Stimulated activated CD4-positive, alpha-beta T cell treated with anti-CD3 and anti-CD28 coated beads, Interleukin-15, amount 100 ng/mL, for 1 hour (primary cell): ENCODE results near the gene MYRIP.
"Not testable (repeated sequence)": the region's sequence is repeated elsewhere in the genome, so short reads cannot be mapped to it uniquely, and the experiment has no call there.

Experiments used
- DNase-seq, 2 donors: peaks; one replicate each; pipeline ENCODE4 v3.0.0-alpha.2; 2020; ENCODE audit warnings: low read depth in 1 of 2, low spot score in 1 of 2

MYRIP gene

DNA sequence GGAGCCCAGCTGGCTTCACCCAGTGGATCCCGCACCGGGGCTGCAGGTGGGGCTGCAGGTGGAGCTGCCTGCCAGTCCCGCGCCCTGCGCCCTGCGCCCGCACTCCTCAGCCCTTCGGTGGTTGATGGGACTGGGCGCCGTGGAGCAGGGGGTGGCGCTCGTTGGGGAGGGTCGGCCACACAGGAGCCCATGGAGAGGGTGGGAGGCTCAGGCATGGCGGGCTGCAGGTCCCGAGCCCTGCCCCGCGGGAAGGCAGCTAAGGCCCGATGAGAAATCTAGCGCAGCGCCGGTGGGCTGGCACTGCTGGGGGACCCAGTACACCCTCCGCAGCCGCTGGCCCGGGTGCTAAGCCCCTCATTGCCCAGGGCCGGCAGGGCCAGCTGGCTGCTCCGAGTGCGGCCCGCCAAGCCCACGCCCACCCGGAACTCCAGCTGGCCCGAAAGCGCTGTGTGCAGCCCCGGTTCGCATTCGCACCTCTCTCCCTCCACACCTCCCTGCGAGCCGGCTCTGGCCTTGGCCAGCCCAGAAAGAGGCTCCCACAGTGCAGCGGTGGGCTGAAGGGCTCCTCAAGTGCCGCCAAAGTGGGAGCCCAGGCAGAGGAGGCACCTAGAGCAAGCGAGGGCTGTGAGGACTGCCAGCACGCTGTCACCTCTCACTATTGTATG lies 268.6 kb downstream of the MYRIP start:
- DNase-seq = not testable (repeated sequence)

DNA sequence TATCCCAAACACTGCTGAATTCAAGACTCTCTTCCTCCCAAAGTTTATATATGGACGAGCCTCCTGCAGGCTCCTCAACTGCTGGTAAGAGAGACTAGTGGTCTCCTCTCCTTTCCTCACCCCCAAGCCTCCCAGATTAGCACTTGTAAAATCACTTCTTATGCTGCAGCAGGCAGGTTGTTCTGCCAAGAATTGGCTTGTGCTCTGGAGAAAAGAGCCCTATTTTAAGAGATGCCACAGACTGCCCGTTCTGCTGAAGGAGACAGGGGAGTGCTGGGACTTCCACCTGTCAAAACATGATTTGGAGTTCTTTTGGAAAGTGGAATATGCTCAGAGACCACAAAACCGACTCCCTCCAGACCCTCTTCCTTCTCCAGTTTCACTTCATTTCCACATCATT lies 269.2 kb downstream of the MYRIP start:
- no peak for DNase-seq

DNA sequence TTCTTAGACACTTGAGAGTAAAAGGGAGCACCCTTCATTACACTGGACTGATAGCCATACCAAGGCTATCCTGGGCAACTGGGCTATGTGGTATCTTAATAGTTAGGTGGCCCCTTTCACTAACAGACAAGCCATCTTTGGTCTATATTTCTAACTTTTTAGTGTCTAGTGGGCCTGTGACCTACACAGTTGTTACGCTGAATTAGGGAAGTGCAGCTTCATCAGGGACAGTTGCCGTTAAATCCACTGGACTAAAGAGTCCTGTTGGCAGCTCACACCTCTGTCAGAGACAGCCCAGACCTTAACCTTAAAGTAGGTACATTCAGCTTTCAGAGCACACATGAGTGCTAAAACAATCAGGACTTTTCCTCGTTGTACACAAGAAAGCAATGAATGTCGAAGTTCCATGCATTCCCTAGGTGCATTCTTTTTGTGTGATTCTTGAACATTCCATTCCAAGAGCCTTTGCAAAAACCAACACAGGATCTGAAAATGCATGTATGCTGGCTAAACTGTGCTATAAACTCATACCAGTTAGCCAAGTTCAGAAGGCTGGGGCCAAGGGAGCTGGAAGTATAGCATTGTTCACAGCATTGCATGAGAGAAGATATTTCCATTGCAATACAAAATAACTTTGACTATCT lies 269.9 kb downstream of the MYRIP start:
- DNase-seq = no peak

DNA sequence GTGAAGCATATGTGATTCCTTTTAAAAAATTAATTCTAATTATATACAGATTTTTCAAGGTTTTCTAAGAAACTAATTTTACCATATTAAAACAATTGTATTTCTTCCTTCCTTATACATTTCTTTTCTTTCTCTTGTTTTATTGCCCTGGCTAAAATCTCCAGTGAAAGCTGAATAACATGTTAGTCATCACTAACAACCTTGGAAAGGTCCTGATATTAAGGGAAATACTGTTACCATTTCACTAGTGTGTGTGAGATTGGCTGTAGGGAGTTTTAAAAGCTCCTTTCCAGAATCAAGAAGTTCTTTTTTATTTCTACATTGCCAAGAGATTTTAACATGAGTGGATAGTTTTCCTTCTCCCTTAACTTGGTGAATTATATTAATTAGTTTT lies 270.4 kb downstream of the MYRIP start:
- no peak for DNase-seq

DNA sequence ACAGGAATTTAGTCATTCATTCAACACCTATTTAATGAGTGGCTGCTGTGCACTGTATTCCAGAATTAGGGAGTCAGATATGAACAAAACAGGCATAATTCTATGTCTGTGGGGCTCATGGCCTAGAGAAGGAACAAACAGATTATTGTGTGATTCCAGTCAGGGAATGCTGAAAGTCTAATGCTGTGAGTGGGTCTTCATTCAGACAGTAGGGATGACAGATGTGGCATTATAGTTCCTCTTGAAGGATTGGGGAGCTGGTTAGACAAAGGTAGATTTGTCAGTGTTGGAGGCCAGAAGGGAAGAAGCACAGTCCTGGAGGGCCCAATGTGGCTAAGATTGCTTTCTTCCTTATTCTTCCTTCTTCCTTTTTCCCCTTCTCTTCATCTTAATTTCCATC lies 273.7 kb downstream of the MYRIP start:
- DNase-seq = no peak

- not testable (repeated sequence) for DNase-seq
These were observed 275.0 kb downstream of the MYRIP start for GRCh38 chr3:40084424-40084823.

DNA sequence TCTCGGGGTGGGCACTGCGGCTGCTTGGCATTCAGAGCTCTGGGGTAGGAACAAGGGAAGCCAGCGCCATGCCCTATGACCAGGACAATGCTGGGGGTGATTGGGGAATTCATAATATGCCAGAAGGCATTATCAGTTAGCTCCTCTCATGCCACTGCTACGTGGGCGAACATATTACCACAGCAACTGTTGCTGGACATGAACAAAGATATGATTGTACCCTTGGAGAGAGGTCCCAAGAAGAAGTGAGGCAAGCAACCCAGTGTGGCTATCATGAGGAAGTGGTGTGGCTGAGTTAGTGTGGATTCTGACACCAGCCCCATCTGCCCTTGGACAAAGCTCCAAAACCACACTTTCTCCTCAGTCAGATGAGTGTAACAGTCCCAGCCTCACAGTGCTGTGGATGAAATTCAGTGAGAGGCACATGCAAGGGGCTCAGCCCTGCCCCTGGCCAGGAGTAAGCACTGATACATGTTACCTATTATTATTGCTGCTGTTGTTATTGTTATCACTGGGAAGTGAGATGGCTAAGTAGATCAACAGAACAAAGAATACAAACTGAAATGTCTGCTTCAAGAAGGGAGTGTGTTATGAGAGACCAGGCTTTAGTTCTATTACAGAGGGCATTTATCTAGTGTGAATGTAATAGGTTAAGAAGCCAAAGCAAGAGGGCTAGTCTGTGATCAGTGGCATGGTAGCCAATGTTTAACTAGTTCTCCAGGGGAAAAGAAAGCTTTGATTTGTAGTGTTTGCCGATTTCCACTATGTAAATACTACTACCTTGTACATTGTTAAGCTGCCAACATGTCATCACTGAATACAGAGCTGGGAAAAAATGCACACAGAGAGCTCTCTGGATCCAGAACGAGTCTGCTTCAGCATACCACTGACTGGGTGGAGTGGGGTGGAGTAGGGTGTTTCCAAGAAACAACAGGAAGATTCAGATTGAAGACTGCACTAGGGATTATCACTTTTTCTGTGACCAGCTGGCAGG lies 277.8 kb downstream of the MYRIP start:
- no peak for DNase-seq

- DNase-seq = no peak
These were observed 279.2 kb downstream of the MYRIP start for GRCh38 chr3:40088527-40089170.

DNA sequence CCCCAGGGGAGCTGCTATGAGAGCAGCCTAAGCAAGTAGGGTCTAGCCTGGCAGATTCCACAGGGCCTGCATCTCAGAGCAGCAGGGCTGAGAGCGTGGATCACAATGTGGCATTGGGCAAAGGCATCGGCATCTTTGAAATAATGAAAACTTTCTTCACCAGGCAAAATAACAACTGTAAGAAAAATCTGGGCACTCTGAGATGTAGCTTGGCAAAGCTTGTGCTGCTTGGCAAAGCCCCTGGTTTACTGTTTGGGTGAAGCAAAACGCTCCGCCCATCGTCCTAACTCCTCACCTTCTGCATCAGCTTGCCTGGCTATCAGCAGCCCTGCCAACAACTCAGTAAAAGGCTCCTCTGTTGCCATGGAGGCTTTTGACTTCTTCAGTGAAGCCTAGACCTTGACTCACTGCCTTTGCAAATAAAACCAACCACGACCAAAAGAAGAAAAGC lies 287.3 kb downstream of the MYRIP start:
- DNase-seq = no peak

- DNase-seq = no peak
These were observed 288.0 kb downstream of the MYRIP start for GRCh38 chr3:40097131-40098117.

- DNase-seq = no peak
These were observed 288.9 kb downstream of the MYRIP start for GRCh38 chr3:40098261-40098759.

GRCh38 chr3:40099871-40100270 lies 290.5 kb downstream of the MYRIP start:
- DNase-seq = no peak

DNA sequence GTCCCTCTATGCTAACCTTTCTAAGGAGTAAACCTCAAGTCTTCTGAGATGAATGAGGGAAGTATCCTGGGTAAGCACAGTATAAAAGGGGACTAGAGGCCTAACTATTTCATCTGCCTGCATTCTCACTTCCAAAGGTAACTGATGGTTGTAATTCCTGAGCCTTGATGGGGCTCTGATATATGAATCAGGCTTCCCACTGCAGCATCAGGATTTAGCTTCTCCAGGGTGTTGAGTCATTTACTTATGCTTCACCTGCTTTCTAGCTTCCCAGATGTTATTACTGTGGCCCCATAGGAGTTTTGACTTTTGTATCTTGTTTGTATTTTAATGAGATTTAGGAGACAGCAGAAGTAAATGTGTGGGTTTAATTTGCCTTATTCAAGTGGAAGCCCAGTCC lies 292.8 kb downstream of the MYRIP start:
- DNase-seq = no peak

DNA sequence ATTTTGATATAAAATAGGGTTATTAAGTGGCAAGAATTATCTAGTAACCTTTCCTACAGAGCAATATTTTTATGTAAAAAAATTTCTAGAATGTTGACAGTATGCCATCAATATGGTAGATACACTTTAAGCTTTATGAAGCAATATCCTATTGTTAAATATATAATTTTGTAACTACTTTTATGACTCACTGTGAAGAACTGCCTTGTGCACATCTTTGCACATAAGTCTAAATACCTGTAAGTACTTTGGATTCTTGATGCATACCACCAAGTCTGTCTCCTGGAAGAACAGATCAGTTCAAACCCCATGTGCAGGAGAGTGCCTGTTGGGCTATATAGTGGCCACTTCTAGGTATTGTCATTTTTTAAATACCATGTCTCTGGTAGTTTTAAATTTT lies 294.4 kb downstream of the MYRIP start:
- no peak for DNase-seq

DNA sequence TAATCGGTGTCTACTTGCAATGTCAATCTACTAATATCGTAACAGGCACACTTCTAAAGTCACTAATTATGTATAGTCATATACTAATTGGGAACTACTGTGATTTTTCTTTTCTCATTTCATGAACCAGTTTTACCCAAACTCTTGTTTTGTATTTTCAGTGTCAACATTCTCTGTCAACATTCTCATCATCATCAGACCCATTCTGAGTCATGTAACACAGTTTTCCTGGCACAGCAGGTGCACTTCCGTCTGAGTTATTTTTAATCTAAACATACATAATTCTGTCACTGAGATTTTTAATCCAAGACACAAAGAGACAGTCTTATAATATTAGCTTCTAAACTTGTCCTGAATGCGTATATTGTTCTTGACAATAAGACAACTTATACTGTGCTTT lies 295.0 kb downstream of the MYRIP start:
- DNase-seq = no peak

GRCh38 chr3:40108643-40109042 lies 299.2 kb downstream of the MYRIP start:
- DNase-seq = no peak

DNA sequence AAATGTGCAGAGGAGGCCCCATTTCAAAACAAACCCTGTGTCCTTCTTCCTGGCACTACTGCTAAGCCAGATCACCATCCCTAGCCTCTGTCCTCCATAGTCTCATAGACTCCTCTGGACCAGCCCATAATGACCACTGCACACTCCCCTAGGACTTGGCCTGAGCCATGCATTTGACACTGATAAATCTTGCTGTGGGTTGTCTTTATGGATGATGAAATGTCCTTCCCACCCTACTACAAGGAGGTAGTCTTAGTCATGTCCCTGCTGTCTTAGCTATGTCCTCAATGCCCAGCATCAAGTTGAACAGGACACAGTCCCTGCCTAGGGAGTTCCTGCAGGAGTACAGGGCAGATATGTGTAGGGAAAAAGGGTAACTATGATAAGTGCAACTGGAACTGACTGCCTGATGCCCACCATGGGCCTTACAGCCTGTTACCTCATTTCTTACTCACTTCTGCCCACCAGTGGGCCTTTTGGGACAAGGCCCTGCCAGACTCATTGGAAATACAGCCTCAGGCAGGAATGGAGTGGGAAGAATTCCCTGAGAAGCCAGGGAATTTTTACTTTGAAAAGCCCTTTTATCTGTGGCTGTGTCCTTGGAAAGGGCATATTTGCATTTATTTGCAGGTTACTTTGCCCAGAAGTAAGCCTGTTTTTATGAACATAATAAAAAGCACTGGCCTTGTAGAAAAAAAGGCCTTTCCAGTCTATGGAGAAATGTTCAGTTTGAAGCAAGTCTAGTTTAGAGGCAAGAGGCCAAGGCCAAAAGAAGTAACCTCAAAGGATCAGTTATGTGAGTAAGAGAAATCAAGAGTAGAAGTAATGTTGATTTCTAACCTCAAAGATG lies 300.5 kb downstream of the MYRIP start:
- DNase-seq = no peak

DNA sequence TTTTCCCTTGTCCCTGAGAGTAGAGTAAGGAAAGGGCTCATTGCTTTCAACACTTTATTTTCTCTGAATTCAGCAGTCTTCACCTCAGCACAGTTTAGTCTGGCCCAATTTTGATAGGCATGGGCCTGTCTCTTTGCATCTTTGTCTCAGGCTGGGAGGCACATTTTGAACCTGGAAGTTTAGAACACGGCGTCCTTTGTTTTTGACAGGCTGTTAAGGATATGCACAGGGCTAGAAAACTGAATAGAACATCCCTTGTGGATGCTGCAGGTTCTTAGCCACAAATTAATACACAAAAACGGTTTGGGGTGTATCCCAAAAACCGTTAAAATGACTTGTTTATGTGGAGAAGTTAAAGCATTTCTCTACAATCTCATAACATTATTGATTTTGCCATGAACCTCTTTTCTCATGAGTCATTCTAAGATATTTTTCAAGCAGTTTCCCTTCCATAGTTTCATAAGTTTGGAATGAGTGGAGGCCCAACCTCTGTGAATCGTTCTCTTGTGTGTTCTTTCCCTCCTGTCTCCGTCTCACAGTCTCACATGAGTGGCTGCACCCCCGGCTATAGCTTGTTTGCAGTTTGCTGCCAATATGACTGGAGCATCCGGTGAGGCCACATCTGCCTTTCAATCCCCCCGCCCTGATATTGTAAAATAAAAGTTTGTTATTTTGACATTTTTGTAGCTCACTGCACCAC lies 307.2 kb downstream of the MYRIP start:
- DNase-seq = no peak
